GM20431 (cell line): Measurements from ENCODE around the gene GGN.

Source experiments
- in situ Hi-C: fragments of 300-500 bp; cut with MseI, MboI; formaldehyde crosslinking; loops from one replicate; pipeline ENCODE4 v1.15.0; 2020; ENCODE audit warnings: low sequenced_read_pairs; ENCODE audit not compliant: unreplicated experiment

The GGN gene

DNA sequence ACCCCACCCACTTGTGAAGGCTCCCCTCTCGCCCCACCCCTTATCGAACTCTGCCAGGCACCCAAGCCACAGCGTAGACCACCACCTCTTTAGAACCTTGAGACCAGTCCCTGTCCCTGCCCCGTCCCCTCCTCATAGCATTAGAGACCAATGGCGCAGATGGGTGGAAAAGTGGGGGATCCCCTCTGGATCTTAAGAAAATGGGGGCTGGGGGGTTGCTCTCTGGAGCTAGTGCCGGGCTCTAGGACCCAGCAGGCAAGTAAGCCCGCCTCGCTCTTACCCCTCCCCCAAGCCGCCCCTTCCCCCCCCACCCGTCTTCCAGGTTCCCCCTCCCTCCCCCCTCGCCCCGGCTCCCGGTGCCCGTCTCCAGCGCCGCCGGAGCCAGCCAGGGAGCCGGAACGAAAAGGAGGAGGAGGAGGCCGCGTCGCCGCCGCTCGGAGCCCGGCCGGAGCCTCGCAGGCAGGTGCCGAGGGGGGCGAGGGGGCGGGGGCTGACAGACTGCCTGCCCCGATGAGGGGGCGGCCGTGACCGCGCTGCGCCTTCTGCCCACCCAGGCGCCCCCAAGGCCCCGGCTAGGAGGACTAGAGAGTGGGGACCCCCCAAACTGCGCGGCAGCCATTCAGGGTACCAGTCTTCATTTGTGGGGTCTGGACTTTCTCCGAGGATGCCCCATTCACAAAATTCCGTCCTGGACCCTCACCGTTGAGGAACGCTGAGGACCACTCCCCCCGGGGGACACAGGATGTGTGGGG is 691 bp upstream of the GGN start, which contains the start of gene SPRED3:
Gene SPRED3 (plus strand): TSS at position 349 of the 752 bp plus-strand sequence. CDS start 1,606 bp downstream, outside the sequence.
- in situ Hi-C loops: no loop called here

DNA sequence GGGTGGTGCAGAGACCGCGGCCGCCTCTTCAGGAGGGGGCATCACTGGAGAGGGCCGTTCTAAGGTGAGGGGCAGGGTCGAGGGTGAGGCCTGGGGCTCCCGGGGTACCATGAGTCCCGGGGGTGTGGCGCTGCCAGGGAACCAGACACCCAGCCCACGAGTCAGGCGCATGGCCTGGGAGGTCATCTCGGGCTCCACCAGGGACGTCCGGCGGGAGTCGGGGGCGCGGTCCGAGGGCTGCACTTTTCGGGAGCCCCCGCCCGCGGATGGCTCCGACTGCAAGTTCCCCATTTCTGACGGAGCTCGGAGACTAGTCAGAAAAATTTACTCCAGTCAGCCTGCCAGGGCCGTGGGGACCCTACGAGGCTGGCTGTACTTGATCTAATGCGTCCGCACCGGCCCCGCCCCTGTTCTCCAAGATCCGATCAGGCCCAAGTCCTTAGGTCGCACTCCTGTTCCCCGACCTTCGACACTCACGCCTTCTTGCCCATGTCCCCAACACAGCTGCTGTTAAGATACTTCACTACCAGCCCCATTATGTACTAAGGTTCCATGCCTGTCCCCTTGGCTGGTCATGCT is 774 bp downstream of the GGN start:
- in situ Hi-C loops: no loop called here

DNA sequence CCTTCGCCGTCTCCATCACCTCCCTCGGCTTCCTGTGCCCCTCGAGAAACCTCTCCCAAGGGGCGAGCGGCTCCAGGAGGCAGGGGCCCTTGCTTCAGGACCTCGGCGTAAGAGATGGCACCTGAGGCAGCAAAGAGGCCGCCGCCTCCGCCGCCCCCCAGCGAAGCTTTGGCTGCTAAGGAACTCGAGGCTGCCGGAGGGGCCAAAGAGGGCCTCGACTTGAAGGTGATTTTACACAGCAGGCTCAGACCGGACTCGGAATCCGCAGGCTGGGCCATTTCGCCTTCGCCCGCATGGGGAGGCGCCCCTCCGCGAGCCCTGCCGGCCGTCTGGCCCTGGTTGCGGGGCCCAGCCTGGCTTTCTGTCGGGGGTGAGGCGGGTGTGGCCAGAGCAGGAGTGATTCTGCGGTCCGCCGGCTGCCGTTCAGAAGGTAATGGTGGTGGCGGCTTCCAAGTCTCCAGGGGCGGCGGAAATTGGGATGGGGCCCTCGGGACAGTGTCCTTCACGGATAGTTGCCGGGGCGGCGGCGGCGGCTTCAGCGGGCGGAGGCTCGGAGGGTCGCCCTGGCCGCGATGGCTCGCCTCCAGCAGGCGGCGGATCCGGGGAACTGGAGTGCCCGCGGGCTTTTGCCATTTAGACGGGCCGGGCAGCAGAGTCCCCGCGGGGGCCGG is 1.4 kb downstream of the GGN start:
- in situ Hi-C loops: no loop called here

- in situ Hi-C loops: no loop called here
These were observed 2.0 kb downstream of the GGN start for GRCh38 chr19:38385804-38386257.

DNA sequence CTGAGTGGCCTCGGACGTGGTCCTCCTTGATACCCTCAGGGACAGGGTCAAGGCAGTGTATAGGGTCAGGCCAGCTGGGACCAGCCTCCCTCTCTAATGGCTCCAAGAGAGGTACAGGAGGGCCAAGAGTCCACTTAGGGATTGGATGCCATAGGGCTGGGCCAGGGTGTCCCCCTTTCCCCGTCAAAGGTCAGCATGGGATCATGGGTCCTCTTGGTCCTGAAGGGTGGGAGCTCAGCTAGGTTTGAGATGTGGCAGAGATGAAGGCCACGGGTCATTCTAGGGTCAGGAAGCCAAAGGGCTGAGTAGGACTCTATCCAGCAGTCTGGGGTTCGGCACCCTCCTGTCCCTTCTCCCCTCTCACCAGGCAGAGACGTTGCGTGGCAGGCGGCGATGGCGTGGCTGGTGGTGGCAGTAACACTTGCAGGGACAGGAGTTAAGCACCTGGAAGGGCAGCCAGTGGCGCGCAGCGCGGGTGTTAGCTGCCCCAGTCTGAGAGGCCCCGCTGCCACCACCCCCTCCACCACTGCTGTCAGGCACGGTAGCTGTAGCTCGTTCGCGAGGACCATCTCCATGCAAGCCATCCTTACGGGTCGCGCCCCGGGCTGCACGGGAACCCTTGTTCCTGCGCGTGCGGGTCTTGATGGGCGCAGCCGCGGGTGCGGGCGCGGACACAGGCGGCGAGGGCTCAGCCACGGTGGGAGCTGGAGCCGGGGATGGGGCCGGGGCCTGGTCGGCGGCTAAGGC is 2.6 kb downstream of the GGN start:
- in situ Hi-C loops: no loop called here

DNA sequence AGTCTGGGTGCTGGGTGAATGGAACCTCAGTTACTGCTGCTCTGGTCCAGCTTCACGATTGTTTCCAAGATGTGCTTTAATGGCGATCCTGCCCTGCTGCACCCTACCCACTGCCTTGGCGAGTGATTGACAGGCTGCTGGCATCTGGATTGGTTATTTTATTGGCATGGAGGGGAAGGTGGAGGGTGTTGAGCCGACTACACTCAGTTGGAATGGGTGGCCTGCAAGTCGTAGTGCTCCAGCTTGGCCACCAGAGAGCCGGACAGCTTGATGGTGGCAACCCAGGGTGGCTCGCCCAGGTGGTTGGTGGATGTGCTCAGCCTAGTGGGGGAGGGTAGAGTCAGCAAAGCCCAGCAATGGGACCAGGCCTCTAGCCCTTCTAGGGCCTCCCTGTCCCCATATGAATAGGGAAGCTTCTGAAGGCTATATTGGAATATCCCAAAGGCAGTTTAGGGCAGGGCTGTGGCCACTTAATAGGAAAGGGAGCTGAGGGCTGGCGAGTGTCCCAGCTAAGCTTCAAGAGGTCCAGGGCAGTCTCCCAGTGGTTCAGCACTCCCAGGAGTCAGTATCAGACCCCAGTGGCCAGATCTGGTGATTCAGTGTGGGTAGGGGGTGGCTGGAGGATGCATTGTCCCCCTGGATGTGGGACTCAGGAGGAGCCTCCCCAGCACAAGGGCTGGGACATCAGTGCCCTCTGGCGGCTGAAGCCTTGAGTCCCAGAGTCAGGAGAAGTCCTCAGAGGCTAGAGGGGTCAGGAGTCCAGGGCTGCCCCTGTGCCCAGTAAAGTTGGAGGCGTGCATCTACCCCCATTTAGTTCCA is 3.4 kb downstream of the GGN start:
- in situ Hi-C loops: no loop called here

GRCh38 chr19:38383743-38384142 is 4.1 kb downstream of the GGN start:
- in situ Hi-C loops: no loop called here

GRCh38 chr19:38383184-38383583 is 4.7 kb downstream of the GGN start:
- in situ Hi-C loops: no loop called here

GRCh38 chr19:38381138-38381537 is 6.7 kb downstream of the GGN start:
- in situ Hi-C loops: no loop called here

DNA sequence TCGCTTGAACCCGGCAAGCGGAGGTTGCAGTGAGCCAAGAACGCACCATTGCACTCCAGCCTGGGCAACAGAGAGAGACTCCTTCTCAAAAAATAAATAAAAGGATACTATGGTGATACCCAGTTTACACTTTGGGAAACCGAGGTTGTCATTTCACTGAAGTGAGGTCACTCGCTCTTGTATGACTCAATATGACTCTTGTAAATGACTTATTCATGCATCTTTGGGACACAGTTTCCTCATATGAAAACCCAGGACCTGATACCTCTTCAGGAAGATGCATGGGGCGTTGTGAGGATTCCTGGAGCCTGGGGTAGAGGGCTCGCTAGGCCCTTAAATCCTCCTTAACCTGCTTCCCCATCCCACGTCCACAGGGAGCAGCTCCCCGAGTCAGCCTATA is 9.0 kb downstream of the GGN start:
- in situ Hi-C loops: no loop called here

- in situ Hi-C loops: no loop called here
These were observed 10.8 kb downstream of the GGN start for GRCh38 chr19:38377052-38377451.

- in situ Hi-C loops: no loop called here
These were observed 11.3 kb downstream of the GGN start for GRCh38 chr19:38376576-38376975.

- in situ Hi-C loops: no loop called here
These were observed 12.1 kb downstream of the GGN start for GRCh38 chr19:38375748-38376147.

DNA sequence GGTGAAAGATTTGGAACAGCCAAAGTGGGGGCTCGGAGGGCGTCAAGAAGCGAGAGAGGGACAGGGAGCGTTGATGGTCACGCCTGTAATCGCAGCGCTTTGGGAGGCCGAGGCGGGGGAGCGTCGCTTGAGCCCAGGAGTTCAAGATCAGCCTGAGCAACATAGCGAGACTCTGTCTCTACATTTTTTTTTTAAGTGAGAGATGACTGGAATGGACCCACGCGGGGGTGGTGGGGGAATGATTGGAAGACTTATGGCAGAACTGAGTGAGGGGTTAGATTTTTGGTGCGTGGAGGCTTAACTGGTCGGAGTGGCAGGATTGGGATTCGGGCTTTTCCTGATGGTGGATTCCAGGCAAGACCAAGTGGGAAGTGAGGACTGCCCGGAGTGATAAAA is 12.7 kb downstream of the GGN start:
- in situ Hi-C loops: no loop called here

GRCh38 chr19:38374332-38375097 is 13.3 kb downstream of the GGN start, which contains the start of gene PSMD8:
Gene PSMD8 (plus strand): TSS chr19:38374571. CDS start chr19:38374602, 31 bp downstream.
- in situ Hi-C loops: no loop called here

DNA sequence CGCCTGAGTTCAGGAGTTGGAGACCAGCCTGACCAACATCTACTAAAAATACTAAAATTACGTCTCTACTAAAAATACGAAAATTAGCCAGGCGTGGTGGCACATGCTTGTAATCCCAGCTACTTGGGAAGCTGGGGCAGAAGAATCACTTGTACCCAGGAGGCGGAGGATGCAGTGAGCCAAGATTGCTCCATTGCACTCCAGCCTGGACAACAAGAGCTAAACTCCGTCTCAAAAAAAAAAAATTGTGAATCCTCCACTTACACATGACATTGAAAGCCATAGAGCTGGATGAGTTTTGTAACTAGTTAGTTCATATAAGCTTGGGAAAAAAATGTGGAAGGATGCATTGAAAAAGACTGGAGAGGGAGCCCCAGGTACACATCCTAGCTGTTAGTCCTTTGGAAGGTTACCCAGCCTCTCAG is 13.9 kb downstream of the GGN start:
- in situ Hi-C loops: no loop called here

DNA sequence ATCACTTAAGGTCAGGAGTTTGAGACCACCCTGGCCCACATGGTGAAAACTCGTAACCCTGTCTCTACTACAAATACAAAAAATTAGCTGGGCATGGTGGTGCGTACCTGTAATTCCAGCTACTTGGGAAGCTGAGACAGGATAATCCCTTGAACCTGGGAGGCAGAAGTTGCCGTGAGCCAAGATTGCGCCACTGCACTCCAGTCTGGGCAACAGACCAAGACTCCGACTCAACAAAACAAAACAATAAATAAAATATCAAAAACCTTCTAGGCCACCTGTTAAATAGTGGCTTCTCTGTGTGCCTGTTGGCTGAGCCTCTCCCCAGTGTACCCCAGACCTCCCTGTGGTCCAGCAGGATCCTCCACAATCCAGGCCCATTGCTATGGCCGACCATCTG is 16.8 kb downstream of the GGN start:
- in situ Hi-C loops: no loop called here

- in situ Hi-C loops: no loop called here
These were observed 17.5 kb downstream of the GGN start for GRCh38 chr19:38370299-38370698.

- in situ Hi-C loops: no loop called here
These were observed 18.2 kb downstream of the GGN start for GRCh38 chr19:38369584-38369983.
